GM13977 (cell line): ENCODE measurements around the gene NEK11.

Experiments used
- DNase-seq: peaks from one replicate; pipeline ENCODE4 v3.0.0; 2012; ENCODE audit warnings: low spot score
- CTCF ChIP-seq: IDR thresholded peaks from 2 replicates; pipeline ENCODE4 v1.5.1; 2012; ENCODE audit warnings: mild to moderate bottlenecking, control low read depth; ENCODE audit not compliant: insufficient read depth; ENCODE audit errors: extremely low read depth, missing control alignments
- in situ Hi-C: fragments of 300-500 bp; cut with MboI; formaldehyde crosslinking; loops from one replicate; pipeline ENCODE4 v1.12.0; 2022; ENCODE audit warnings: low sequenced_read_pairs, low pct_unique_long_range_greater_than_20kb, mixed read lengths, inconsistent platforms; ENCODE audit not compliant: unreplicated experiment

NEK11 gene

GRCh38 chr3:131299836-131300235 is 273.2 kb downstream of the NEK11 start:
- in situ Hi-C loops, result no loop called here
- no peak for DNase-seq
- no peak for TF ChIP-seq CTCF

- in situ Hi-C loops, result no loop called here
- TF ChIP-seq CTCF, result no peak
- DNase-seq, result no peak
These were observed 277.2 kb downstream of the NEK11 start for GRCh38 chr3:131303848-131304247.

- TF ChIP-seq CTCF, result no peak
- in situ Hi-C loops, result no loop called here
- no peak for DNase-seq
These were observed 278.2 kb downstream of the NEK11 start for GRCh38 chr3:131304890-131305289.

GRCh38 chr3:131306242-131306641 is 279.6 kb downstream of the NEK11 start:
- TF ChIP-seq CTCF, result no peak
- in situ Hi-C loops, result no loop called here
- no peak for DNase-seq

- in situ Hi-C loops, result no loop called here
- no peak for TF ChIP-seq CTCF
- no peak for DNase-seq
These were observed 287.6 kb downstream of the NEK11 start for GRCh38 chr3:131314318-131314717.

GRCh38 chr3:131315162-131315561 is 288.5 kb downstream of the NEK11 start:
- in situ Hi-C loops, result no loop called here
- DNase-seq, result no peak
- TF ChIP-seq CTCF, result no peak

GRCh38 chr3:131317667-131318066 is 291.0 kb downstream of the NEK11 start:
- no peak for DNase-seq
- in situ Hi-C loops, result no loop called here
- no peak for TF ChIP-seq CTCF
